MM.1S (cell line): ENCODE results near the gene CLDND1.

Experiments used
- DNase-seq: peaks from one replicate; pipeline ENCODE4 v3.0.0-alpha.2; 2015
- H2AFZ ChIP-seq: fragments of 300-600 bp; sonication (generic); 2 replicates; pipeline ENCODE4 v1.6.0; 2016; ENCODE audit warnings: antibody characterized with exemption, low read length
- H3F3A ChIP-seq: fragments of 300-600 bp; sonication (generic); 2 replicates; pipeline ENCODE4 v1.6.1; 2016; ENCODE audit warnings: mild to moderate bottlenecking, antibody characterized with exemption, low read length, moderate library complexity, mixed read lengths; ENCODE audit not compliant: insufficient read depth
- H3K27ac ChIP-seq: fragments of 300-600 bp; sonication (generic); 2 replicates; pipeline ENCODE4 v1.5.1; 2016; ENCODE audit warnings: mild to moderate bottlenecking, low read length
- H3K27me3 ChIP-seq: fragments of 300-600 bp; sonication (generic); replicated peaks from 2 replicates; pipeline ENCODE4 v1.6.0; 2016; ENCODE audit warnings: low read length; ENCODE audit not compliant: insufficient read depth
- H3K36me3 ChIP-seq: fragments of 300-600 bp; sonication (generic); replicated peaks from 2 replicates; pipeline ENCODE4 v1.6.1; 2016; ENCODE audit warnings: mild to moderate bottlenecking, low read length, mixed read lengths; ENCODE audit not compliant: insufficient read depth
- H3K4me1 ChIP-seq: fragments of 300-600 bp; sonication (generic); 2 replicates; pipeline ENCODE4 v1.6.1; 2016; ENCODE audit warnings: low read length, mixed read lengths
- H3K4me2 ChIP-seq: fragments of 300-600 bp; sonication (generic); 2 replicates; pipeline ENCODE4 v1.6.0; 2016; ENCODE audit warnings: low read depth, low read length
- H3K4me3 ChIP-seq: fragments of 300-600 bp; sonication (generic); 2 replicates; pipeline ENCODE4 v1.5.1; 2016; ENCODE audit warnings: low read length, mixed read lengths
- H3K79me2 ChIP-seq: fragments of 300-600 bp; sonication (generic); 2 replicates; pipeline ENCODE4 v1.6.1; 2016; ENCODE audit warnings: mixed run types, low read length, mixed read lengths
- H3K9ac ChIP-seq: fragments of 300-600 bp; sonication (generic); 2 replicates; pipeline ENCODE4 v1.6.1; 2016; ENCODE audit warnings: low read length, mixed read lengths
- H3K9me2 ChIP-seq: fragments of 300-600 bp; sonication (generic); replicated peaks from 2 replicates; pipeline ENCODE4 v1.6.1; 2016; ENCODE audit warnings: mild to moderate bottlenecking, low read length, mixed read lengths; ENCODE audit not compliant: insufficient read depth
- H3K9me3 ChIP-seq: fragments of 300-600 bp; sonication (generic); replicated peaks from 2 replicates; pipeline ENCODE4 v1.6.1; 2016; ENCODE audit warnings: mild to moderate bottlenecking, low read length, mixed read lengths; ENCODE audit not compliant: insufficient read depth
- H4K20me1 ChIP-seq: fragments of 300-600 bp; sonication (generic); 2 replicates; pipeline ENCODE4 v1.6.1; 2016; ENCODE audit warnings: mild to moderate bottlenecking, low read length, moderate library complexity, mixed read lengths; ENCODE audit not compliant: insufficient read depth
- EZH2 ChIP-seq: fragments of 300-600 bp; sonication (generic); optimal IDR thresholded peaks from 2 replicates; pipeline ENCODE3; 2017; ENCODE audit warnings: low read depth, mild to moderate bottlenecking, antibody characterized with exemption, low read length, mixed read lengths
- EZH2phosphoT487 ChIP-seq: fragments of 300-600 bp; sonication (generic); IDR thresholded peaks from 2 replicates; pipeline ENCODE4 v1.6.1; 2018; ENCODE audit warnings: antibody characterized with exemption, low read length
- TF ChIP-seq, protein P1 (sequence below): fragments of 300-600 bp; sonication (generic); IDR thresholded peaks from 2 replicates; pipeline ENCODE4 v1.5.1; 2016; ENCODE audit warnings: antibody characterized with exemption, low read length, mixed read lengths

CLDND1 gene

DNA sequence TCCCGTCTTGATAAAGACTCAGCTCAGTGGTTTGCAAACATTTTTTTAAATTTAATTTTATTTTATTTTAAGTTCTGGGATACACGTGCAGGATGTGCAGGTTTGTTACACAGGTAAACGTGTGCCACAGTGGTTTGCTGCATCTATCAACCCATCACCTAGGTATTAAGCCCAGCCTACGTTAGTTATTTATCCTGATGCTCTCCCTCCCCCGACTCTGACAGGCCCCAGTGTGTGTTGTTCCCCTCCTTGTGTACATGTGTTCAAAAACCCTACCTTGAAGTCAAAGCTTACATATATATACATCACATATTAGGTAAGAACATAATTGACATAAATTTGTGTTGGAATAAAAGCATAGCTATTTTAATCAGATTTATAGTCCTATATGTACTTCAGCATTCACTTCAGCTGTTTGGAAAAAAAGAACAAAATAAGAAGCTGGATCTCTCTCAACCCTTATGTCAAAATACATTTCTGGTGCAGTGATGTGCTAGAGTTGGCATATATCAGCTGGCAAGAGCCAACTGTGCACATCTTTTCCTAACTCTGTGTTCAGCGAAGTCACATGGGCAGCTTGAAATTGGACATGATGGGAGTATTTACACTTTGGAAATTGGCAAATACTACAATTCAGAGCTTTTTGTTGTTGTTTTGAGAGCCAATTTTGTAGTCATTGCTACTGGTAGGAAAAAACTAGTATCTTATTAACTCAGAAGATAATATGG is 35.6 kb upstream of the CLDND1 start:
- H3K79me2 ChIP-seq: no peaks in the 10 kb centered on the region
- H2AFZ ChIP-seq: no peak overlapping the region
- H3K27ac ChIP-seq: no peak overlapping the region
- H3K9me2 ChIP-seq: no peaks in the 10 kb centered on the region
- no peak for DNase-seq
- H3K4me3 ChIP-seq: no peak overlapping the region
- no peaks in the 10 kb centered on the region for H3K27me3 ChIP-seq
- H3F3A ChIP-seq: peaks cover 30% of the 10 kb centered on the region
- H3K4me1 ChIP-seq: peaks cover 33% of the 10 kb centered on the region
- H3K9me3 ChIP-seq: no peaks in the 10 kb centered on the region
- H4K20me1 ChIP-seq: no peaks in the 10 kb centered on the region
- H3K36me3 ChIP-seq: no peaks in the 10 kb centered on the region
- TF ChIP-seq, protein P1, sequence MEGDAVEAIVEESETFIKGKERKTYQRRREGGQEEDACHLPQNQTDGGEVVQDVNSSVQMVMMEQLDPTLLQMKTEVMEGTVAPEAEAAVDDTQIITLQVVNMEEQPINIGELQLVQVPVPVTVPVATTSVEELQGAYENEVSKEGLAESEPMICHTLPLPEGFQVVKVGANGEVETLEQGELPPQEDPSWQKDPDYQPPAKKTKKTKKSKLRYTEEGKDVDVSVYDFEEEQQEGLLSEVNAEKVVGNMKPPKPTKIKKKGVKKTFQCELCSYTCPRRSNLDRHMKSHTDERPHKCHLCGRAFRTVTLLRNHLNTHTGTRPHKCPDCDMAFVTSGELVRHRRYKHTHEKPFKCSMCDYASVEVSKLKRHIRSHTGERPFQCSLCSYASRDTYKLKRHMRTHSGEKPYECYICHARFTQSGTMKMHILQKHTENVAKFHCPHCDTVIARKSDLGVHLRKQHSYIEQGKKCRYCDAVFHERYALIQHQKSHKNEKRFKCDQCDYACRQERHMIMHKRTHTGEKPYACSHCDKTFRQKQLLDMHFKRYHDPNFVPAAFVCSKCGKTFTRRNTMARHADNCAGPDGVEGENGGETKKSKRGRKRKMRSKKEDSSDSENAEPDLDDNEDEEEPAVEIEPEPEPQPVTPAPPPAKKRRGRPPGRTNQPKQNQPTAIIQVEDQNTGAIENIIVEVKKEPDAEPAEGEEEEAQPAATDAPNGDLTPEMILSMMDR: no peak
- TF ChIP-seq EZH2phosphoT487 (no peak), EZH2 (no peak)
- H3K9ac ChIP-seq: no peak overlapping the region
- H3K4me2 ChIP-seq: no peak overlapping the region

DNA sequence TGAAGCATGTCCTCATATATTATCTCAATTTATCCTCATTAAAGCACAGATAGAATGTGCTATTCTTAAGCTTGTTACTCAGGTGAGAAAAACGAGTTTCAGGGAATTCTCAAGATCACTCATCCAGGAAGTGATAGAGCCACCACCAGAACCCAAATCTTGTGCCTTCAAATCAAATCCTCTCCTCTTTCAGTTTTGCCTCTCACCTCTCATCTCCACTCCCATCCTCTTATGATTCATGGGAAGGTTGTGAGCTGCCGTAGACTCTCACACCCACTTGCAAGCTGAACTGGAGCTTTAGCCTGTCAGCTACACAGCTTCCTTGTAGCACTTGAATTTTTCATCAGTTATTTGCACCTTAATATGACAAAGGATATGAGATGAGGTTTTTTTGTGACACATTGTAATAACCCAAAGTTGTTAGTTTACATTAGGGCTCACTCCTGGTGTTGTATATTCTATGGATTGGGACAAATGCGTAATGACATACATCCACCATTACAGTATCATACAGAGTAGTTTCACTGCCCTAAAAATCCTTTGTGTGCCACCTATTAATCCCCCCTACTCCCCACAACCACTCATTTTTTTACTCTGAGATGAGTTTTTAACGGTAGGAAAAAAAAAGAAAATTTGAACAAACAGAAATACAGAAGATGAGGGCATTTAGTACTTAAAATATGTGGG is 34.8 kb upstream of the CLDND1 start:
- Histone ChIP-seq H3F3A (peaks cover 30% of the 10 kb centered on the region), H4K20me1 (no peaks in the 10 kb centered on the region), H3K79me2 (no peaks in the 10 kb centered on the region), H3K27ac (peak overlapping the region; percentile 90), H3K4me1 (peaks cover 28% of the 10 kb centered on the region), H3K27me3 (no peaks in the 10 kb centered on the region), H3K9me2 (no peaks in the 10 kb centered on the region), H3K9me3 (no peaks in the 10 kb centered on the region), H3K9ac (no peak overlapping the region), H3K4me2 (peak overlapping the region; percentile 81; the same call in 1 of the 2 replicates), H3K36me3 (no peaks in the 10 kb centered on the region), H2AFZ (peak overlapping the region; percentile 18; the same call in 1 of the 2 replicates), H3K4me3 (no peak overlapping the region)
- TF ChIP-seq, protein P1: no peak
- TF ChIP-seq EZH2: no peak
- TF ChIP-seq EZH2phosphoT487: no peak
- DNase-seq: no peak

DNA sequence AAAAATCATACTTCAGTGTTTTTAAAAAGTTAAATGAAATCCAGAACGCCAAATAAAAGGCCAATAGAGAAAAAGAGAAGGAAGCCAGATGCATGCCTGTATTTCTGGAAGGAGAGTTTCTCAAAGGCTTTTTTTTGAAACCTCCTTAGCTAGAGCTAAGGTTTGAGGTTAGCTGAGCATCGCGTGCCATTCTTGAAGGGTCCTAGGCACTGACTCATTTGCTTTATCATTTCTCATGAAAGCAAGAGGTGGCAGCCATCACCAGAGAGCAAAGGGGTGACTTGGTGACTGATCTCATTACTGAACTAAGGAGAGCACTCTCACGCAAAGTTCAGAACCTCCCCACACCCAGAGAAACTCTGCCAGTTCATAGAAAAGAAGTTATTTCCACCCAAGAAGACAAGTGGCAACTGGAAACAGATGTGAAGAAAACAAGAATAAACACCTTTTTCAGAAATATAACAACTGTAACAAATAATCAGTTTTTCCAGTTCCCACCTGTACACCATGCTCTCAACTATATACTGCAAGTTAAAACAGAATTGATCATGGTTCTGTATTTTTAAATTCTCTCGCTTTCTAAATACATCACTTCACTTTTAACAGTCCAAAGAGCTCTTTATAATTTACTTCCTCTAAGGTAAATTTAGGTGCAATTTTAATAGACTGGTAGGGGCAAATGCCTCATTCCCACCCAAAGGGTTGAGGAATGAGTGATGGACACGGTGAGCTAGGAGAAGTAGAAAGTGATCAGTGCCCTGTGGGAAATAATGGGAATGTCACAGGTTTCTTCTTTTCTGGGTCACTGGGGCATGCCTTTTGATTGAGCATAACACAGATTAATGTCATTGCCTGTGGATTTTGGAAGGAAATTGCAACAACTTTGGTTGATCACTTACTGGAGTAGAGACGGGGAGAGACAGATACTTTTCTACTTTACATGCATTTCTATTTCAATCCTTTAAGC is 33.7 kb upstream of the CLDND1 start:
- H3K27me3 ChIP-seq: no peaks in the 10 kb centered on the region
- peak overlapping the region; percentile 45 for H2AFZ ChIP-seq
- peaks cover 21% of the 10 kb centered on the region for H3K4me1 ChIP-seq
- no peaks in the 10 kb centered on the region for H3K9me2 ChIP-seq
- peak overlapping the region; percentile 90 for H3K27ac ChIP-seq
- peak overlapping the region; percentile 48 for H3K4me3 ChIP-seq
- H3K9ac ChIP-seq: peak overlapping the region; percentile 60
- H3K4me2 ChIP-seq: peak overlapping the region; percentile 81
- H4K20me1 ChIP-seq: no peaks in the 10 kb centered on the region
- H3F3A ChIP-seq: peaks cover 30% of the 10 kb centered on the region
- H3K36me3 ChIP-seq: no peaks in the 10 kb centered on the region
- no peaks in the 10 kb centered on the region for H3K79me2 ChIP-seq
- peak; percentile 77 for DNase-seq
- no peak for TF ChIP-seq EZH2
- no peaks in the 10 kb centered on the region for H3K9me3 ChIP-seq
